Activated T-cell treated with anti-CD3 and anti-CD28 coated beads, Interleukin-2, amount 50 U/mL, for 1 hour (primary cell): ENCODE data around the gene STK32B.
"Not testable (repeated sequence)": the region's sequence is repeated elsewhere in the genome, so short reads cannot be mapped to it uniquely, and the experiment has no call there.

Experiments used
- DNase-seq: peaks from one replicate; pipeline ENCODE4 v3.0.0-alpha.2; 2020

The STK32B gene

DNA sequence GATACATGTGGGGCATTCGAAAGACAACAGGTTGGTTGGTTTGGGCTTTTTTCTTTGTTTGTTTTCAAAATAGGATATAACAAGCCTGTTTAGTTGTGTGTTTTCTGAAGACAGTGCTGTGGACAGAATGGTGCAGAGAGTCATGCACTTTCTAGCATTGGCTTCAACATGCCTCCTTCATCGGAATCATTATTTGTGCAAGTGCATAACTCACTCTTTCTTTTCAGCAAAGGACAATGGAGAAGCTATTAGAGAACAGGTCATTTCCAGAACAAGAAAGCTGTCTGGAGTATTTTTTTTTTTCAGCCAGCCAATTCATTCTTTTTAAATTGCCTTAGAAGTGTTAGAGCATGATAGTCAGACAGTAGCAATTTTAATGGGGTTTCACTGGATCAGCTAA is 225.8 kb downstream of the STK32B start:
- no peak for DNase-seq

DNA sequence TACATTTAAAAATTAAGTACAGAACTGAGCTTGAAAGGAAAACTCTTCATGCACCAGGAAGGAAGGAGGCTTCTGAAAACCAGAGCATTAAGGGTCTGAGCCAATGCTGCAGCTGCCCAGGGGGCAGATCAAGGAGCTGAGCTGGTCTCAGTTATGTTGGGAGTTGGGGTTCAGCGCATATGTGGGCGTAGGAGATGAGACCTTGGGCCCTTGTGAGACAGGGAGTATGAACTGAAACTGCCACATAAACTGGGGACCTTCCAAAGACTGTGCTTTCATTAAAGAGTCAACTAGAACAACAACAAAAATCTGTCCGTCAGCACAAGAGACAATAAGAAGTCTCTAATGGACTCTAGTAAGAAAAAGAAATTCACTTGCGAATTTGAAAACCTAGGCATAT is 226.9 kb downstream of the STK32B start:
- DNase-seq, result no peak

DNA sequence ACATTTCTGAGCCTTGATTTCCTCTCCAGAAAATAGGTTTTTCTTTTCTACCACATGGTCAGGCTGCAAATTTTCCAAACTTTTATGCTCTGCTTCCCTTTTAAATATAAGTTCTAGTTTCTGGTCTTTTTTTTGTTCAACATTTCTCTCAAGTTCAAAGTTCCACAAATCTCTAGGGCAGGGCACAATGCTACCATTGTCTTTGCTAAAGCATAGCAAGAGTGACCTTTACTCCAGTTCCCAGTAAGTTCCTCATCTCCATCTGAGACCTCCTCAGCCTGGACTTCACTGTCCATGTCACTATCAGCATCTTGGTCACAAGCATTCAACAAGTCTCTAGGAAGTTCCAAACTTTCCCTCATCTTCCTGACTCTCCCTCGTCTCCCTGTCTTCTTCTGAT is 228.8 kb downstream of the STK32B start:
- not testable (repeated sequence) for DNase-seq

DNA sequence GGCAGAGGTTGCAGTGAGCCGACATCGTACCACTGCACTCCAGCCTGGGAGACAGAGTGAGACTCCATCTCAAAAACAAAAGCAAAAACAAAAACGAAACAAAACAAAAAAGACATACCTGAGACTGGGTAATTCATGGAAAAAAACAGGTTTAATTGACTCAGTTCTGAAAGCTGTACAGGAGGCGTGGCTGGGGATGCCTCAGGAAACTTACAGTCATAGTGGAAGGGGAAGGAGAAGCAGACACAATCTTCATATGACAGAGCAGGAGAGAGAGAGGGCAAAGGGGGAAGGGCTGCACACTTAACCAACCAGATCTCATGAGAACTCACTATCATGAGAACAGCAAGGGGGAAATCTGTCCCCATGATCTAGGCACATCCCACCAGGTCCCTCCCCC is 229.5 kb downstream of the STK32B start:
- no peak for DNase-seq

DNA sequence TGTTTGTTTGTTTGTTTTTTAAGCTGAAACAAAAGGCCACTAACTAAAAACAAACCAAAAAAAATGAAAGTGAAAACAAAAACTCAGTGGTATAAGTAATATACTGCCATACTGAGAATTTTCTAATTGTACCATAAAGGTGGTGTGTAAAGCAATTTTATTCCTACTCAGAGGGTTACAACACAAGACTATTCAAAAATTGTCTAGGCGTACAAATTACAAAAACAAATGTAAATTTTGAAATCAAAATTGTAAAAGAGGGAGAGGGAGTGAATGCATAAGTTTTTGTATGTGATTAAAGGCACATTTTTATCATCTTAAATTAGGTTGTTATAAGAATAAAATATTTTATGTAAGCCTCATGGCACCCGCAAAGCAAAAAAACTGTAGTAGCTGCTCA is 232.6 kb downstream of the STK32B start:
- no peak for DNase-seq

DNA sequence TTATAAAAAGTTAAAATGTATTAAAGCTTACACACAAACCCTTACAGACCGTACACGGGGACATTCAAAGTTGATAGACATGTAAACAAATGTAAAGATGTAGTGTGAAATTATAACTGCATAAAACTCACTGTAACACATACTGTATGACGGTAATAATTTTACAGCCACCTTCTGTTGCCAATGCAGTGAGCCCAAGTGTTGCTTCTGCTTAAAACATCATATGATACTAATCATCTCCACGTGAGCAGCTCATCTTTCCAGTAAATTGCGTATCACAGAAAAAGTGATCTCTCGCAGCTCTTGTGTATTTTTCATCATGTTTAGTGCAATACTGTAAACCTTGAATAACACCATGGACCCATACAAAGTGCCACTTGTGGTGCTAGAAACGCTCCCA is 233.2 kb downstream of the STK32B start:
- DNase-seq, result no peak

DNA sequence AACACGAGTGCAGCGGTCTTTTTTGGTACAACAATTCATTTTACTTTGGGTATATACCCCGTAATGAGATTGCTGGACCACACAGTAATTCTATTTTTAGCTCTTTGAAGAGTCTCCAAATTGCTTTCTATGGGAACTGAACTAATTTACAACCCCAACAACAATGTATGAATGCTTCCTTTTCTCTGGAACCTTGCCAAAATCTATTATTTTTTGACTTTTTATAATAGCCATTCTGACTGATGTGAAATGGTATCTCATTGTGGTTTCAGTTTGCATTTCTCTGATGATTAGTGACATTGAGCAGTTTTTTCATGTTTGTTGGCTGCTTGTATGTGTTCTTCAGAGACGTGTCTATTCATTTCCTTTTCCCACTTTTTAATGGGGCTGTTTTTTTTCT is 240.8 kb downstream of the STK32B start:
- no peak for DNase-seq

DNA sequence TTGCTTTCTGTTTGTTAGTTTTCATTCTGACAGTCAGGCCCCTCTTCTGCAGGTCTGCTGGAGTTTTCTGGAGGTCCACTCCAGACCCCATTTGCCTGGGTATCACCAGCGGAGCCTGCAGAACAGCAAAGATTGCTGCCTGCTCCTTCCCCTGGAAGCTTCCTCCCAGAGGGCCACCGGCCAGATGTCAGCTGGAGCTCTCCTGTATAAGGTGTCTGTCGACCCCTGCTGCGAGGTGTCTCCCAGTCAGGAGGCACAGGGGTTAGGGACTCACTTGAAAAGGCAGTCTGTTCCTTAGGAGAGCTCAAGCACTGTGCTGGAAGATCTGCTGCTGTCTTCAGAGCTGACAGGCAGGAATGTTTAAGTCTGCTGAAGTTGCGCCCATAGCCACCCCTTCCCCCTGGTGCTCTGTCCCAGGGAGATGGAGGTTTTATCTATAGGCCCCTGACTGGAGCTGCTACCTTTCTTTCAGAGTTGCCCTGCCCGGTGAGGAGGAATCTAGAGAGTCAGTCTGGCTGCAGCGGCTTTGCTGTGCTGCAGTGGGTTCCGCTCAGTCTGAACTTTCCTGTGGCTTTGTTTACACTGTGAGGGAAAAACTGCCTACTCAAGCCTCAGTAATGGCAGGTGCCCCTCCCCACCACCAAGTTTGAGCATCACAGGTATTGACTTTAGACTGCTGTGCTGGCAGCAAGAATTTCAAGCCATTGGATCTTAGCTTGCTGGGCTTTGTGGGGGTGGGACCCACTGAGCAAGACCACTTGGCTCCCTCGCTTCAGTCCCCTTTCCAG is 246.9 kb downstream of the STK32B start:
- DNase-seq, result not testable (repeated sequence)

DNA sequence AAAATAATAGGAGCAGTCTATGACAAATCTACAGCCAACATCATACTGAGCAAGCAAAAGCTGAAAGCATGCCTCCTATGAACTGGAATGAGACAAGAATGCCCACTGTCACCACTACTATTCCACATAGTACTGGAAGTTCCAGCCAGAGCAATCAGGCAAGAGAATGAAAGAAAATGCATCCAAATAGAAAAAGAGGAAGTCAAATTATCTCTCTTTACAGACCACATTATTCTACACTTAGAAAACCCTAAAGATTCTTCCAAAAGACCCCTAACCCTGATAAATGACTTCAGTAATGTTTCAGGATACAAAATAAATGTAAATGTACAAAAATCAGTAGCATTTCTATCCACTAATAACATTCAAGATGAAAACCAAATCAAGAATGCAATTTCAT is 249.0 kb downstream of the STK32B start:
- DNase-seq, result no peak

DNA sequence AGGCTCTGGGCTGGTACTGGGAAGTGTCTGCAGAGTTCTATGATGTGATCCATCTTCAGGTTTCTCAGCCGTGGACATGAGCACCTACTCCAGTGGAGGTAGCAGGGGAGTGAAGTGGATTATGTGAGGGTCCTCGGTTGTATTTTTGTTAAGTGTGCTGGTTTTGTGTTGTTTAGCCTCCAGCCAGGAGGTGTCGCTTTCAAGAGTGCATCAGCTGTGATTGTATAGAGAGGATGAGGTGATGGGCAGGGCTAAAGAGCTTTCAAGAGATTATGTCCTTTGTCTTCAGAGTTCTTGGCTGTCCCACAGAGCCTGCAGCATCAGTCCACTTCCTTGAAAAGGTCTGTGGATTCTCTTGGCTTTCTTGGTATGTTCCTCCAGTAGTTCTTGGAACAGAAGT is 256.6 kb downstream of the STK32B start:
- DNase-seq, result no peak

DNA sequence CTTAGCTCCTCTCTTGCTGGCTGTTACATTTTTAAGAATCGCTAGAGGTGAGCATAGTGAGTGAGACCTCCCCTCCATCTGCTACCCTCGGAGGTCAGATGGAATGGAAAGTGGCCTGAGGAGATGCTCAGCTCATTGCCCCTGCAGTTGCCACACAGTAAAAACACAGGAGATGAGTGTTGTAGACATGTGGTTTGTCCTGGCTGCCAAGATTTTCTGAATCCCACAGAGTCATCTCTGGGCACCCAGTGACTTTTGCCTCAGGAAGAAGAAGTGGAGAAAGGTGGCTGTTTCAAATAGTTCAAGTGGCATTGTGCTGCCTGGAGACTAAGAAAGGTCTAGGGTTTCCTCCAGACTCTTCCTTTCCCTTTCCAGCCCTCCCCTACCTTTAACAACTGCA is 271.0 kb downstream of the STK32B start:
- DNase-seq, result no peak

DNA sequence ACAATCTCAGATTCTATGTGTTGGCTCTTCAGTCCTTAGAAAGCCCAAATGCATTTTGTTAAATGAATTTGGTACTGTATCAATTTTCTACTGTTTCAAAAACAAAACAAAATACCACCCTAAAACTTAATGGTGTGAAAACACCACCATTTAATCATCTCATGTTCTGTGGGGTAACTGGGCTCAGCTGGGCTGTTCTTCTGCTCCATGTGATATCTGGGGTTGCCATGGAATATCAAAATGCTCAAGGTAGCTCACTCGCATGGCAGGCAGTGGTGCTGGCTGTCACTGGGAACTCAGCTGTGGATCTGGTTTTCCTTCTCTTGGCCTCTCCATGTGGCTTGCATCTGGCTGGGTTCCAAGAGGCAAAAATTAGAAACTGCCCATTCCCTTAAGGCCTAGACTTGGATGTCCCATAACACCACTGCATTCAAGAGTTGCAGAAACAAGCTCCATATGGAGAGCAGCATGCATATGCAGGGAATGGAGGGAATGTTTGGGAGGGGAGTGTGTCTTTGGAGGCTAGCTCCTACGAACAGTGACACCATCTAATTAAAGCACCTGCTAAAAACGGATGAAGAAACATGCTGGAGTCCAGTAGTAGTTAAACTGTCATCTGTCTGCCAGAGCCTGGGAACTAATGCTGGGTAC is 279.2 kb downstream of the STK32B start:
- no peak for DNase-seq

DNA sequence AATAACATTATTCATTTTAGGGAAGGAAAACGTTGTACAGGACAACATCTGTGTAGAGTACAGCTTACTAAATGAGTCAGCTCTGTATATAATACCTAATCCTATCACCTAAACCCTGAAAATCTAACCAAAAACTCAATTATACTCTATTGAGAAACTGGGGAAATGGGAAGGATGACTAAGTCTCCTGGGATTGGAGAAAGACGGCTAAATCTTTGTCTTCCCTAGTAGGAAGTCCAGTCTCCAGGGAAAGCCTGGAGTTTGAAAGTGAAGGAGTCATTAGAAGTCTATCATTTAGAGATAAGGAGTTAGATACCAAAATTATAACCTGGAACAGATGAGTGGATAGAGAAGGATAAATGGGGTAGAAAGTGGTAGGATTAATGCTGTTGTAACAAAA is 286.5 kb downstream of the STK32B start:
- DNase-seq, result no peak

DNA sequence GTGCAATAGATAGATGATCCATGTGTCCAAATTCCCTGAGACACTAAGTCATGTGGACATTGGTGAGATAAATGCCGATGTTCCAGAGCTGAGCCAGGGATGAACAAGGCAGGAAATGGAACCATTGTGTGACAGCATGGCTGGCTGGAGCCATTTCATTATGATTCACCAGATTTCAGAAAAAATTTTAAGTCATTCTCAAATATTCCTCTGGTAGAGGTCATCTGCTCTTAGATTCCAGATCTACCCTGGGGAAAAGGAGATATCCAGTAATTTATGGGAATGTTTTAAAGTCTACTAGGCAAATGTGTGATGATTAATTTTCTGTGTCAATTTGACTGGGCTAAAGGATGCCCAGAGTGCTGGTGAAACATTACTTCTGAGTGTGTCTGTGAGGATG is 287.3 kb downstream of the STK32B start:
- DNase-seq, result no peak

DNA sequence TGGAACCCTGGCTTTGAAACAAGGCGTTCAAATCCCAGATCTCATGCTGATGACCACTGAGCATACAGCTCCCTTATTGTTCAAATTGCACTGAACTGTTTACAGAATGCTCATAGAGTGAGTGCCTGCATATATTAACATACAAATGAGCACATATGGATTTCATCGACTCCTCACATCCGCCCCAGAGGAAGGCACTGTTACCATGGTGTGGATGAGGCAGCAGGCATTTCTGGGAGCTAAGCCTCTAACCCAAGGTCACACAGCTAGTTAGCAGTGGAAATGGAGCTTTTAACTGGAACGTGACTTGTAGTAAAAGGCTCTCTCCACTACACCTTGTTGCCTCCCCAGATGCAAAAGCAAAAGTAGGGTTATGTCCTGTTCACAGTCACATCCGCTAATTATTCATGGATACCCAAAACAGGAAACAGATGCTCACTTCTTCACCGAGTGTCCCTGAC is 289.7 kb downstream of the STK32B start:
- DNase-seq, result no peak

DNA sequence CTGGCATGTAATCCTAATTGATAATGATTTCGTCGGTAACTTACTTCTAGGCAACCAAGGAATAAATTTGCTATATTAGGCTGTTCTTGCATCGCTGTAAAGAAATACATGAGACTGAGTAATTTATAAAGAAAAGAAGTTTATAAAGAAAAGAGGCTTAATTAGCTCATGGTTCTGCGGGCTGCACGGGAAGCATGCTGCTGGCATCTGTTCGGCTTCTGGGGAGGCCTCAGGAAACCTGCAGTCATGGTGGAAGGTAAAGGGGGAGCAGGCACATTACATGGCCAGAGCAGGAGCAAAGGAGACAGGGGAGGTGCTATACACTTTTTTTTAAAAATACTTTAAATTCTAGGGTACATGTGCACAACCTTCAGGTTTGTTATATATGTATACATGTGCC is 290.2 kb downstream of the STK32B start:
- DNase-seq, result no peak

DNA sequence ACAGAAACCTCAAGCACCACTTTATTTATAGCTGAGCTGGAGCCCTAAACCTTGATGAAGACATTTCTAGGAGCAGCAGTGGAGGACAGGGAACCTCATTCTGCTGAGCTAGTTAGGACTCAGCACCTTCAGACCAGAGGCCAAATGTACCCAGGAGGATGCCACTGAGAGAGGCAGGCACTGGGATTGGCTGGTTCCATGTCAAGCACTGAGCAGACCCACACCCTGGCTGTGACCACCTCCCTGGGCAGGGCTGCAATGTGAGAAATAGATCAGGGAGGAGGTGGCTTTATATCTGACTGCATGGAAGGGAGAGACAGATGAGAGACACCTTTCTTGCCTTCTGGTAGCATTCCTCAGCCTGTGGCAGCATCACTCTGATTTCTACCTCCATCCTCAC is 304.6 kb downstream of the STK32B start:
- no peak for DNase-seq

DNA sequence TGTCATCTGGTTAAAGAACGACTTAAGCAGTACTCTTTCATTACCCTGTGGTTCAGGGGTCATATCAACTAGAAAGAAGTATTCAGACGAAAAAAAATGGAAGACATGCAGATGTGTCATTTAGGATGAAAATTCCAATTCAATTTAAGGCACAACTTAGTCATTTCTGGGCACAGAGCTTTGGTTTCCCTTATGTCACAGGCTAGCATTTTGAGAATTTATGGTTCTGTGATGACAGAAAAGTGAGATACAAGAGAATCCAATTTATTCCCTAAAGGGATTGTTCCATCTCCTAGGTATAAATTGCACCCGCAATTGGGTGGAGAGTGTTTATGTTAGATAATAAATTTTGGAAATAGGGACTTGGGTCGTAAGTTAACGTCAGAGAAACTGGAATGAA is 306.6 kb downstream of the STK32B start:
- no peak for DNase-seq

DNA sequence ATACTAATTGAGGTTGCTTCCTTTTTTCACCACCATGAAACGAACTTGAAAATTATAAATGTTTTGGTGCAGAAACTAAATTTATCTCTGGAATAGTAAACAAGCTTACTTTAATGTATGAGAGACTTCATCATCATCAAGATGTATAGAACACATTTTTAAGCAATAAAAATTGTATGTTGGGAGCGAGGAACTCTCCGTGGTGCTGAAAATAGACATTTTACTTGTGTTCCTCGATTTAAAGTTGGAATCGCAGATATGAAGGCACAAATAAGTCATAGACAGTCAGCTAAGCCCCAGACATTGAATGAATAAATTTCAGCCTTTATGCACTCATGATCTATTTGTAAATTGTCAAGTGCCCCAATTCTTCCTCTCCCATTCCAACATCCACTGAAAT is 310.7 kb downstream of the STK32B start:
- DNase-seq, result no peak

DNA sequence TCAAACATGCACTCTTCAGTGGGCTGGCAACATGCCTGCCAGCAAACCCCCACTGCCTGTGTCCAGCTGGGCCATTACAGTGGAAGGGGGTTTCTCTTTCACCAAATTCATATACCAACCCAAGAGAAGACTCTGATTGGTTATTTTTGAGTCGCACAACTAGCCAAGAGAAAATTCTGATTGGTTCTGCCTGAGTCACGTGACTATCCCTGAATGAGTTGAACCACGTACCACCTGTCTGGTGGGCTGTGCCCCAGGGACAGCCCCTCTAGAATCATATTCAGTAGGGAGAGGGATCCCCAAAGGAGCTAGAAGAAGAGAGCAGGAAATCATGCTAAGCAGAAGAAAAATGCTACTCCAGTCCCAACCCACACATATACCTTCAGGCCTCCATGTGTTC is 313.1 kb downstream of the STK32B start:
- no peak for DNase-seq

DNA sequence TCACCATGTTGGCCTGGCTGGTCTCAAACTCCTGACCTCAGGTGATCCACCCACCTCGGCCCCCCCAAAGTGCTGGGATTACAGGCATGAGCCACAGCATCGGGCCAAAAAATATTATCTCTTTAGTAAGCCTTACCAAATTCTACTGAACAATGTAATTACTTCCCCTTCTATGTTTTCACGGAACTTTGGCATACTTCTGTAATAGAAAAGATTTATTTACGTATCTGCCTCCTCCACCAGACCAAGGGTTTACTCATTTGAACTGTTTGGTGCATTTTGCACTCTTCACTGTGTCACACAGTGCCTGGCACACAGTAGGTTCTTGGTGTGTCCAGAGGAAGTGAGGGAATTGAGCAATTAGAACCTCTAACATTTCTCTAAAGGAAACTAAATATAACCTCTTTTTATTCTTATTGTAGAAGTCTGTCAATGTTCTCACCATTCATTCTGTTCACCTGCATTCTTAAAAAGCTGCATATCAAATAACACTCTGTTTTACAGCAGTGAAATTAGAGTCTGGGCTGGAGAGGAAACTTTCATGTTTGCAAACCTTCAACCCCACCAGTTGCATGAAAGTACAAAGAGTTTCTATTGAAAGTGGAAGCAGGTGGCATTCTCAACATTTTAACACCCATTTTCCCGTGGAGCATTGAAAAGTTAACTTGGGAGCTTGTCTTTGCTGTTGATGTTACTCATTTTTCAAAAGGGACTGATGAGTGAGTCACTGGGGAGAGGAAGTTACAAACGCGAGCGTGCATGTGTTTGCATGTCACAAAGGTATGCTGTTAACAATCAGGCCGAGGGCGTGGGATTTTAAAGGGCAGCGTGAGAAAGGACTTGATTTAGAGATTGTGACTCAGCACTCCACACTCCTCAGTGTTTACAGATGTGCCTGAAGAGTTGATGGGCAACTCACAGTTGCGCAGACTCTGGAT is 314.1 kb downstream of the STK32B start:
- no peak for DNase-seq

DNA sequence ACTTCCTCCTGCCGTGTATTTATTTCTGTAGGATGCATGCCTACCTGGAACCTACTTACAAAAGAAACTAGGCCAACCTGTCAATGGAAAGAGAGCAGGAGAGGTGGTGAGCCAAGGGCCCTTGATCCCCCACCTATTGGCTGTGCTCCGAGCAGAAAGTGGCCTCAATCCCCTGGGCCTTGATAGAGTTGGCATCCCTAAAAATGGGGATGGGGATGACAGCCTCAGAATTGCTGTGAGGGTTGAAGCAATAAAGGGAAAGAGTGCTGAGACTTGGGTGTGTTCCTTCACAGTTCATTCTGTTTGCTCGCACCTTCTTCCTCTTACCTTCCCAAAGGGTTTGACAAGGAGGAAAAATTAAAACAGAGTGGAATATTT is 314.7 kb downstream of the STK32B start:
- no peak for DNase-seq

DNA sequence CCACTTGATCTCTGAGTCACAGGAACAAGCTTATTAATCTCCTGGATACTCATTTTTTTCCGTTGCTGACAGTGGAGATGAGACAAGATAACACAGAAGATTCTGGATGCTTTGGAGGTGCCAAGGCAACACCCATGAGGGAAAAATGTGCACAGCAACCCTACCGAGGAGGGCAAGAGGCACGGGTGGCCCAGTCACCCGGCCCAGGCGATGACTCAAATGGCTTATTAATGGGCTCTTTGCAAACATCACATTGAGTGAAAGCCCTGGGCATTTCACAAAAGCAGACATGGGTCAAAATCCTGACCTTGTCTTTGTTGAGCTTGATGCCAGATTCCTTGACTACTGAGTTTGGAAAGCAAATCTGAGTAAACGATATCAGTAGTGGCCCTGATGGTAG is 315.1 kb downstream of the STK32B start:
- DNase-seq, result no peak

DNA sequence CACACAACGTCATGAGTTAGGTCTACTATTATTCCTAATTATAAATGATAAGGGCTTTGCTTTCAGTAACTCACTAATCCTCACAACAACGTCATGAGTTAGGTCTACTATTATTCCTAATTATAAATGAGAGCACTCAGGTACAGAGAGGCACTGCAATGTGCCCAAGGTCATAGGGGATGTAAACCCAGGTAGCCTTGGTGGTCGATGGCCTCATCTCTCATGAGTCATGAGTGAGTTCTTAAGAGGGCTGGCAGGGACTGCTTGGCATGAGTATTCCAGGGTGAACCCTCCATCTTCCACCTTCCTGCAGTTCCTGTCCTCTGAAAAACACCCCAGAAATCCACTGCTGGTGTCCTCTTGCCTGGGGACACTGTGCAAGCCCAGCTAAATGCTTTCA is 317.1 kb downstream of the STK32B start:
- no peak for DNase-seq
